ENCODE measurements around the gene TBL3. TPM values are rescaled to one million over a fixed set of nuclear protein-coding genes. Genes with fewer than 3 reads are reported as not detected.
"Not testable (repeated sequence)": the region's sequence is repeated elsewhere in the genome, so short reads cannot be mapped to it uniquely, and the experiment has no call there.

TBL3 gene
- polyA plus RNA-seq, 2 of the 4 experiments (the other 2 are of a cell fraction) = 21.9 to 42.8 TPM

DNA sequence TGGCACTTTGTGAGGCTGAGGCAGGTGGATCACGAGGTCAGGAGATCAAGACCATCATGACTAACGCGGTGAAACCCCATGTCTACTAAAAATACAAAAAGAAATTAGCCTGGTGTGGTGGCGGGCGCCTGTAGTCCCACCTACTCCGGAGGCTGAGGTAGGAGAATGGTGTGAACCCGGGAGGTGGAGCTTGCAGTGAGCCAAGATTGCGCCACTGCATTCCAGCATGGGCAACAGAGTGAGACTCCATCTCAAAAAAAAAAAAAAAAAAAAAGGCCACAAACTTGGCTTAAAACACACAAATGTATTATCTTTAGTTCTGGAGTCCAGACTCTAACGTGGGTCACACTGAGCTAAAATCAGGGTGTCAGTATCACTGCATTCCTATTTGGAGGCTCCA lies 39.9 kb downstream of the TBL3 start:
- Histone ChIP-seq H3K27ac (peak overlapping the region in 1 of 2 experiments; percentile 55; a peak in 2 of 6 replicates), H3K4me1 (peaks cover 52% of the 10 kb centered on the region)
- FAIRE-seq; DNase-seq (ENCODE audit: low read depth in 1 of 2, low spot score in 1 of 2); H3K4me2 ChIP-seq; H3K4me3 ChIP-seq; H3K9me3 ChIP-seq; ATAC-seq: not testable (repeated sequence)
- 81% methylated on average over 9 of the region's 9 CpGs for WGBS (ENCODE audit: missing lambda C conversion rate)
- TF ChIP-seq CEBPB (IDR thresholded peaks at IDR 0.05) = peak in 1 of 2 experiments; percentile 66; a peak in 2 of 4 replicates
- ChIA-PET POLR2A (interaction anchor here (1.0 kb wide), 1 partner anchor 143 kb away, joined by 11 read pairs; the partner anchor contains the start of gene TRAF7), CTCF (interaction anchor here (0.6 to 5.4 kb wide), 4 partner anchors 8 to 132 kb away, joined by 4 to 41 read pairs (median 28); no protein-coding TSS in a partner anchor)

DNA sequence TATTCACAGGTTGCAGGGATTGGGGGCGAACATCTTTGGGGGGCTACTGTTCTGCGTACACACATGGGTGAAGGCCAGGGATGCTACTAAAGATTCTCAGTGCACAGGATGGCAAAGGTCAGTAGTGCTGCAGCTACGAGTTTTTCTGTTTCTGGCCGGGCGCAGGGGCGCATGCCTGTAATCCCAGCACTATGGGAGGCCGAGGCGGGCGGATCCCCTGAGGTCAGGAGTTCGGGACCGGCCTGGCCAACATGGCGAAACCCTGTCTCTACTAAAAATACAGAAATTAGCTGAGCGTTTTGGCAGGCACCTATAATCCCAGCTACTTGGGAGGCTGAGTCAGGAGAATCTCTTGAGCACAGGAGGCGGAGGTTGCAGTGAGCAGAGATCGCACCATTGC lies 41.7 kb downstream of the TBL3 start:
- ChIA-PET CTCF (interaction anchor here (1.1 to 5.4 kb wide), 7 partner anchors 9 to 139 kb away, joined by 3 to 41 read pairs (median 5); no protein-coding TSS in a partner anchor), POLR2A (interaction anchor here (1.2 kb wide), 1 partner anchor 49 kb away, joined by 3 read pairs; the partner anchor contains the start of gene RPS2)
- peaks cover 35% of the 10 kb centered on the region for H3K4me1 ChIP-seq
- no peaks in the 10 kb centered on the region for H3K9me3 ChIP-seq
- no peak for TF ChIP-seq RAD21 (conservative IDR thresholded peaks at IDR 0.05 in 1 of 2, IDR thresholded peaks at IDR 0.05 in 1 of 2)
- no peak for ATAC-seq
- no peak overlapping the region for H3K4me3 ChIP-seq
- no peak for DNase-seq (ENCODE audit: low read depth in 1 of 2, low spot score in 1 of 2)
- no peak overlapping the region for H3K4me2 ChIP-seq
- H3K27ac ChIP-seq = peak overlapping the region in 1 of 2 experiments; percentile 93; a peak in 3 of 6 replicates
- no peak for FAIRE-seq
- 85% methylated on average over 15 of the region's 15 CpGs for WGBS (ENCODE audit: missing lambda C conversion rate)

DNA sequence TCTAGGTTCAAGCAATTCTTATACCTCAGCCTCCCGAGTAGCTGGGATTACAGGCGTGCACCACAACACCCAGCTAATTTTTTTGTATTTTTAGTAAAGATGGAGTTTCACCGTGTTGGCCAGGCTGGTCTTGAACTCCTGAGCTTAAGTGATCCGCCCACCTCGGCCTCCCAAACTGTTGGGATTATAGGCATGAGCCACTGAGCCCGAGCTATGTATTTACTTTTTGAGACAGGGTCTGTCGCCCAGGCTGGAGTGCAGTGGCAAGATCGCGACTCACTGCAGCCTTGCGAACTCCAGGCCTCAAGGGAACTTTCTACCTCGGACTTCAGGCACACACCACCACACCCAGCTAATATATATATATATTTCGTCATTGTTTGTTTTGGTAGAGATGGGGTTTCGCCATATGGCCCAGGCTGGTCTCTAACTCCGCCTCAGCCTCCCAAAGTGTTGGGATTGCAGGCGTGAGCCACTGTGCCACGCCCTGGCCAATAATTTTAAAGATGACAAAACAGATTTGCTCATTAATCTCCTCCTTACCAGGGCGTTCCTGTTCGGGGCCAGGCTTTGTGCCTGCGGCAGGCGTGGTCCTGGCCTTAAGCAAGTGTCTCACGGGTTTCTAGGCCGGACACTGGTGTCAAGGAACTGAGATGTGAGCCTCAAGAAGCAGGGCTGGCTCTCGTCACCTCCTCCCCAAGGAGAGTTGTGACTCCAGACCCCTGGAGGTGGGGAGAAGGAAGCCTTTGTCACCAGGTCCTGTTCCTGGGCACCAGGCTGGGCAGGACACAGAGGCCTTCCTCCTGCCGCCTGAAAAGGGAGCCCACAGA lies 43.5 kb downstream of the TBL3 start:
- peak overlapping the region; percentile 93 to 94 for H3K27ac ChIP-seq
- peak in 1 of 2 experiments; percentile 98 for DNase-seq (ENCODE audit: low read depth in 1 of 2, low spot score in 1 of 2)
- WGBS (ENCODE audit: missing lambda C conversion rate) = 8% methylated on average over 23 of the region's 24 CpGs
- peak; percentile 90 to 91 for ATAC-seq
- H3K4me3 ChIP-seq = 0 out of 3 replicates have a peak overlapping the region, but pooled peaks have one; percentile 8
- ChIA-PET POLR2A (interaction anchor here (0.8 to 2.3 kb wide), 4 partner anchors 32 to 140 kb away, joined by 4 to 9 read pairs (median 5); partner anchors contain the start of genes NTHL1, RPS2, TRAF7 and TSC2), CTCF (interaction anchor here (0.7 to 5.4 kb wide), 13 partner anchors 8 to 129 kb away, joined by 3 to 41 read pairs (median 5); partner anchors contain the start of gene NHERF2)
- no peak for FAIRE-seq
- peak overlapping the region; percentile 74 for H3K4me2 ChIP-seq
- peaks cover 34% of the 10 kb centered on the region for H3K4me1 ChIP-seq
- no peaks in the 10 kb centered on the region for H3K9me3 ChIP-seq
- TF ChIP-seq FOSL2 (IDR thresholded peaks at IDR 0.05) (no peak), FOSL2 (CRISPR knock-in tag; IDR thresholded peaks at IDR 0.05) (no peak), TP53 (CRISPR knock-in tag; IDR thresholded peaks at IDR 0.05) (no peak), FOXS1 (CRISPR knock-in tag; IDR thresholded peaks at IDR 0.05) (no peak), SMC3 (IDR thresholded peaks at IDR 0.05) (no peak), CHD2 (IDR thresholded peaks at IDR 0.05; ENCODE audit: low read length, partially characterized antibody) (no peak), CHD4 (IDR thresholded peaks at IDR 0.05; ENCODE audit: borderline replicate concordance) (no peak), ZSCAN20 (CRISPR knock-in tag; IDR thresholded peaks at IDR 0.05) (no peak), SREBF2 (IDR thresholded peaks at IDR 0.05) (no peak), HOXB5 (CRISPR knock-in tag; IDR thresholded peaks at IDR 0.05) (peak; percentile 71), HOXB13 (CRISPR knock-in tag; IDR thresholded peaks at IDR 0.05; ENCODE audit: low read depth) (no peak), POLR2A (IDR thresholded peaks at IDR 0.05; ENCODE audit: low read length) (peak; percentile 38), PHF8 (IDR thresholded peaks at IDR 0.05; ENCODE audit: borderline replicate concordance, low read depth) (no peak), HOXA7 (CRISPR knock-in tag; IDR thresholded peaks at IDR 0.05) (no peak), JUN (IDR thresholded peaks at IDR 0.05) (peak; percentile 69 to 79; a peak in 4 of 5 replicates)
- TF ChIP-seq, protein P1, sequence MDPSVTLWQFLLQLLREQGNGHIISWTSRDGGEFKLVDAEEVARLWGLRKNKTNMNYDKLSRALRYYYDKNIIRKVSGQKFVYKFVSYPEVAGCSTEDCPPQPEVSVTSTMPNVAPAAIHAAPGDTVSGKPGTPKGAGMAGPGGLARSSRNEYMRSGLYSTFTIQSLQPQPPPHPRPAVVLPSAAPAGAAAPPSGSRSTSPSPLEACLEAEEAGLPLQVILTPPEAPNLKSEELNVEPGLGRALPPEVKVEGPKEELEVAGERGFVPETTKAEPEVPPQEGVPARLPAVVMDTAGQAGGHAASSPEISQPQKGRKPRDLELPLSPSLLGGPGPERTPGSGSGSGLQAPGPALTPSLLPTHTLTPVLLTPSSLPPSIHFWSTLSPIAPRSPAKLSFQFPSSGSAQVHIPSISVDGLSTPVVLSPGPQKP (IDR thresholded peaks at IDR 0.05; ENCODE audit: low read depth, low read length) = no peak
- TF ChIP-seq, protein P2, sequence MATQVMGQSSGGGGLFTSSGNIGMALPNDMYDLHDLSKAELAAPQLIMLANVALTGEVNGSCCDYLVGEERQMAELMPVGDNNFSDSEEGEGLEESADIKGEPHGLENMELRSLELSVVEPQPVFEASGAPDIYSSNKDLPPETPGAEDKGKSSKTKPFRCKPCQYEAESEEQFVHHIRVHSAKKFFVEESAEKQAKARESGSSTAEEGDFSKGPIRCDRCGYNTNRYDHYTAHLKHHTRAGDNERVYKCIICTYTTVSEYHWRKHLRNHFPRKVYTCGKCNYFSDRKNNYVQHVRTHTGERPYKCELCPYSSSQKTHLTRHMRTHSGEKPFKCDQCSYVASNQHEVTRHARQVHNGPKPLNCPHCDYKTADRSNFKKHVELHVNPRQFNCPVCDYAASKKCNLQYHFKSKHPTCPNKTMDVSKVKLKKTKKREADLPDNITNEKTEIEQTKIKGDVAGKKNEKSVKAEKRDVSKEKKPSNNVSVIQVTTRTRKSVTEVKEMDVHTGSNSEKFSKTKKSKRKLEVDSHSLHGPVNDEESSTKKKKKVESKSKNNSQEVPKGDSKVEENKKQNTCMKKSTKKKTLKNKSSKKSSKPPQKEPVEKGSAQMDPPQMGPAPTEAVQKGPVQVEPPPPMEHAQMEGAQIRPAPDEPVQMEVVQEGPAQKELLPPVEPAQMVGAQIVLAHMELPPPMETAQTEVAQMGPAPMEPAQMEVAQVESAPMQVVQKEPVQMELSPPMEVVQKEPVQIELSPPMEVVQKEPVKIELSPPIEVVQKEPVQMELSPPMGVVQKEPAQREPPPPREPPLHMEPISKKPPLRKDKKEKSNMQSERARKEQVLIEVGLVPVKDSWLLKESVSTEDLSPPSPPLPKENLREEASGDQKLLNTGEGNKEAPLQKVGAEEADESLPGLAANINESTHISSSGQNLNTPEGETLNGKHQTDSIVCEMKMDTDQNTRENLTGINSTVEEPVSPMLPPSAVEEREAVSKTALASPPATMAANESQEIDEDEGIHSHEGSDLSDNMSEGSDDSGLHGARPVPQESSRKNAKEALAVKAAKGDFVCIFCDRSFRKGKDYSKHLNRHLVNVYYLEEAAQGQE (IDR thresholded peaks at IDR 0.05) = no peak
- TF ChIP-seq, protein P3, sequence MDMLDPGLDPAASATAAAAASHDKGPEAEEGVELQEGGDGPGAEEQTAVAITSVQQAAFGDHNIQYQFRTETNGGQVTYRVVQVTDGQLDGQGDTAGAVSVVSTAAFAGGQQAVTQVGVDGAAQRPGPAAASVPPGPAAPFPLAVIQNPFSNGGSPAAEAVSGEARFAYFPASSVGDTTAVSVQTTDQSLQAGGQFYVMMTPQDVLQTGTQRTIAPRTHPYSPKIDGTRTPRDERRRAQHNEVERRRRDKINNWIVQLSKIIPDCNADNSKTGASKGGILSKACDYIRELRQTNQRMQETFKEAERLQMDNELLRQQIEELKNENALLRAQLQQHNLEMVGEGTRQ (IDR thresholded peaks at IDR 0.05) = 0 out of 2 replicates have a peak, but pooled peaks have one; percentile 18
- TF ChIP-seq, protein P4, sequence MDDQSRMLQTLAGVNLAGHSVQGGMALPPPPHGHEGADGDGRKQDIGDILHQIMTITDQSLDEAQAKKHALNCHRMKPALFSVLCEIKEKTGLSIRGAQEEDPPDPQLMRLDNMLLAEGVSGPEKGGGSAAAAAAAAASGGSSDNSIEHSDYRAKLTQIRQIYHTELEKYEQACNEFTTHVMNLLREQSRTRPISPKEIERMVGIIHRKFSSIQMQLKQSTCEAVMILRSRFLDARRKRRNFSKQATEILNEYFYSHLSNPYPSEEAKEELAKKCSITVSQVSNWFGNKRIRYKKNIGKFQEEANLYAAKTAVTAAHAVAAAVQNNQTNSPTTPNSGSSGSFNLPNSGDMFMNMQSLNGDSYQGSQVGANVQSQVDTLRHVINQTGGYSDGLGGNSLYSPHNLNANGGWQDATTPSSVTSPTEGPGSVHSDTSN (IDR thresholded peaks at IDR 0.05) = no peak
- TF ChIP-seq, protein P5, sequence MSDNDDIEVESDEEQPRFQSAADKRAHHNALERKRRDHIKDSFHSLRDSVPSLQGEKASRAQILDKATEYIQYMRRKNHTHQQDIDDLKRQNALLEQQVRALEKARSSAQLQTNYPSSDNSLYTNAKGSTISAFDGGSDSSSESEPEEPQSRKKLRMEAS (IDR thresholded peaks at IDR 0.05) = no peak; the same call in none of the 2 replicates
